Stimulated activated CD8-positive, alpha-beta memory T cell treated with anti-CD3 and anti-CD28 coated beads, Interleukin-12 subunit alpha, Interleukin-12 subunit beta, amount 100 ng/mL, for 4 hours (primary cell): ENCODE data around the gene RNASE12.
"Not testable (repeated sequence)": the region's sequence is repeated elsewhere in the genome, so short reads cannot be mapped to it uniquely, and the experiment has no call there.

Experiments used
- DNase-seq: peaks from one replicate; pipeline ENCODE4 v3.0.0-alpha.2; 2020; ENCODE audit warnings: low read depth

RNASE12 gene

GRCh38 chr14:20614038-20614840 is 23.1 kb upstream of the RNASE12 start:
- DNase-seq = no peak

DNA sequence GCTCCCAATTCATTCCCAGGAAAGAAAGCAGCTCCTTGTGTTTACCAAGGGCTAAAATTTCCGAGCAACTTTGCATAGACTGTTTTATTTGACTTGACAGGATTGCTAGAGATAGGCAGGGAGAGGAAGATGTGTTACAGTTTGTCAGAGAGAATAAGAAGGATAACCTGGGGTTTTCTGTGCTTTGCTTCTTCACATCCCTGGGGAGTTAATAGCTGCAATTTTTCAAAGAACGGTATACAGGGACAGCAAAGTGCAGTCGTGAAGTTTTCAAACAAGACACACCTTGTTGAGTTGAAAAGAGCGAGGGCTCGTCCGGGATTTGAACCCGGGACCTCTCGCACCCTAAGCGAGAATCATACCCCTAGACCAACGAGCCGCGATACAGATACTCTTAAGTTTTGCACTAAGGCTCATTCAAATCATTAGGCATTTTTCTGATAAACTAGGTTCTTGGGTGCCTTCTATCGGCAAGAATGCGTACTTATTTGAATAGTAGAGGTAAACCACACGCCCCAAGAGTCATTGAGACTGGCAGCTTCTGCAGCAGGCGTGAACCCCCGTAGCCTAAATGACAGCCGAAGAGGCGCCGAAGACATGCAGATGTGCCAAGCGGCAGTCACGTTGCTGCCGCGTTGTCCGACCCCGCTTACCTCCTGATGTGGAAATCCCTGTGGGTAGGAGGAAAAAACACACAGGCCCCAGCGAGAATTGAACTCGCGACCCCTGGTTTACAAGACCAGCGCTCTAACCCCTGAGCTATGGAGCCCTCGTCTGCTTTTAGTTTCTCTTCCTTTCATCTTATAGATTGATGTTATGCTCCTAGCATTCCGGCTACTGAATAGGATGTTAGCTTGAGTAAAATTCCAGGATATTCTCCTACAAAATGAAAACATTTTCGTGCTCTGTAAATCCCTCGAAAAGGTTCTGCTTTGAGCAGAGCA is 22.2 kb upstream of the RNASE12 start:
- peak; percentile 74 for DNase-seq

- no peak for DNase-seq
These were observed 21.2 kb upstream of the RNASE12 start for GRCh38 chr14:20612403-20612802.

DNA sequence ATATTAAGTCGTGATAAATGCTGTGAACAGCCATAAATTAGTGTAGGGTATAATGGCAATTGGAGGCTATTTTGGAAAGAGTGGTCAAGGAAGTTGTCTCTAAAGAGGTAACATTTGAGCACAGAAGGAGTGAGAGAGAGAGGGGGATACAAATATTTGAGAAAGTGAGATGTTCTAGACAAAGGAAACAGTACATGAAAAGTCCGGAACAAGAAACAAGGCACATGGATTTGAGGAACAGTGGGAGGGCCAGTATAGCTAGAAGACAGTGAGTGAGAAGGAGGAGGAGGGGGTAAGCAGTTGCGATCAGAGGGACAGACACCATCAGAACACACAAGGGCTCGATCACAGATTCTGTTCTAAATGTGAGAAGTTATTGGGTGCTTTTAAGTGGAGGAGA is 20.1 kb upstream of the RNASE12 start:
- DNase-seq = no peak

DNA sequence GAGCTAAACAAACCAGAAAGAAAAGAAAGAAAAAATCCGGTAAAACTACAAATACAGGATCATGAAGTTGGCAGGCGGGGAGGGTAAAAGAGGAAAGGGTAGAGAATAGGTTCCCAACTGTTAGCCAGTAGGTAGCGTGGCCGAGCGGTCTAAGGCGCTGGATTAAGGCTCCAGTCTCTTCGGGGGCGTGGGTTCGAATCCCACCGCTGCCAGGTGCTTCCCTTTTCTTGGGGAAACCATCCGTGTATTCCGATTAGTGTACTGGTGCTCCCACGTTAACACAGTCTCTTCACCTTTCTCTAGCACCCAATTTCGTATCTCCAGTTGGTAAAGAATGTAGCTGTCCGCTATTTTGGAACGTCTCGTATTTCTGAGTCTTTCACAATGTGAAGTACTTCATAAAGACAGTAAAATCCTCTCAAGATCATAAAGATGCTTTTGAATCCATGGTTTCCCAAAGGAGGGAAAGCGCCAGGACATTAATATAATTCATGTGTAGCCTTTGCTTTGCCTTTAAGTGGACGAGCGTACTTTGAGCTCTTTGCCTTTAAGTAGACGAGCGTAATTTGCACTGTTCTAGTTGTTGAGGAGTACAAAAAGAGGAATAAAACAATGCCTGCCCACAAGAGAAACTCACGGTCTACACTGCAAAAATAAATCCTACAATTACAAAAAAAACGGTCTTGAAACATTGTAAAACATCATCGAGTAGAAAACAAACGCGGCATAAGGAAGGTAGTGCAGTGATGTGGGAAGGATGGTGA is 19.0 kb upstream of the RNASE12 start:
- no peak for DNase-seq

- no peak for DNase-seq
These were observed 18.2 kb upstream of the RNASE12 start for GRCh38 chr14:20609215-20610001.

- no peak for DNase-seq
These were observed 17.4 kb upstream of the RNASE12 start for GRCh38 chr14:20608383-20609110.

DNA sequence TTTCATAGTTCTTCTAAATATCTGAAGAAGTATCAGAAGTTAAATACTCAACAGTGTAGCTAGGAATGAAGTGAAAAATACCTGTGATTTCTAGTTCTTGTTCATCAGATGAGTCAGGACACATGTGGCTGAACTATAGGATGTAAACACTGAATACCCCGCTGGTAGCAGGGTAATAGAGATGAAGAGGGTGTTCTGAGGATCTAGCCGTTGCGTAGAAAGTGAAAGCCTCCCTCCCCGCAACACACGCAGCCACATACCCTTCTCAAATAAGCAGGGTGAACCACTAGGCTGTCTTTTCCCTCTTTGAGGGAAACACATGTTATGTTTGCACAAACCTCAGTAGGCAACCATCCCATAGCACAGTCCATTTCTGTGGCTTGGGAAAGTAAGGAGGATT is 16.4 kb upstream of the RNASE12 start:
- no peak for DNase-seq

GRCh38 chr14:20606902-20607242 is 15.7 kb upstream of the RNASE12 start:
- DNase-seq = no peak

- no peak for DNase-seq
These were observed 15.2 kb upstream of the RNASE12 start for GRCh38 chr14:20606190-20606901.

- no peak for DNase-seq
These were observed 12.9 kb upstream of the RNASE12 start for GRCh38 chr14:20603813-20604690.

DNA sequence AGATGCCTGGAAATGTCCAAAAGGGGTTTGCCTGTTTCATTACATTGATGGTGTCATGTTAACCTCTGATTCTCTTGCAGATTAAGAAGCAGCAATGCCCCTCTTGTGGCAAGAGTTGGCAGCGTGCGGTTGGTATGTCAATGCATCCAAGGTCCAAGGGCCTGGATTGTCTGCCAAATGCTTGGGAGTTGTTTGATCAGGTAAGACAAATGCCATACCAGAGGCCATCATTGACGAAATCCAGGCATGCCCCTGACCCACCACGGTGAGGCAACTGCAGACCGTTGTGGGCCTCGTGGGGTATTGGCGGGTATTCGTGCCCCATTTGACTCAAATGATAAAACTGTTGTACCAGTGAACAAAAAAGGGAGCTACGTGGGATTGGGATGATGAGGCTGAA is 11.4 kb upstream of the RNASE12 start:
- no peak for DNase-seq

DNA sequence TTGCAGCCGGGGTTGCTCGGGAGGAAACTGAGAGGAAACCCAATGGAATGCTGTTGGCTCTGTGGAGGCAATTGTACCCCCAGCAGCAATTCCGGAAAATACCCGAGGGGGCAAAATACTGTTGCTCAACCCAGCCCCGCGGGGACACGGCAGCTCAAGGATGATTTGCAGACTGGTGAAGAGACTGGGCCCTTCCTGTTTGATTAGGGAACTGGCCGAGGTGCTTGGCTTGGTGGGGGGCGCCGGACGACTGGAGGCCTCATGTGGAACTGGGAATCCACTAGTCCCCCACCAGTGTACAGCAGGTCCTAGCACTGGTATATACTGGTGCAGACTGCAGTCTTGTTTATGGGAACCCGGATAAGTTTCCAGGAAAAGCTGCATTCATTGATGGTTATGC is 10.3 kb upstream of the RNASE12 start:
- no peak for DNase-seq

DNA sequence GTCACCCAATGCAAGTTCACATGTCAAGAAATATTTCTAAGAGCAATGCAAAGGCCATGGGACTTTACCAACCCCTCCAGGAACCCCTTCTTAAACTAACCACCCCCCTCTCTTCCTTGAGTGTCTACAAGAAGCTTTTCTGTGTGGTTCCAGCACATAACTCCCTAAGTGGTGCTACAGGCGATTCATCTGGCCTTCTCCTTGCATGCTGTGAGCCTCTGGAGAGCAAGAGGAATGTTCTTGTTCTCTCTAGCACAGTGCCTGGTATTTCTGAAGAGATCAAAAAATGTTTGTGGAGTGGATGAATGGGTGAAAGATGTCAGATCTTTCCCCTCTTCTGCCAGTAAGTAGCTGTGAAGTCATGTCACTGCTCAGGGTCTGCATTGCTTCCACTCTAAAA is 5.9 kb upstream of the RNASE12 start:
- DNase-seq = no peak

DNA sequence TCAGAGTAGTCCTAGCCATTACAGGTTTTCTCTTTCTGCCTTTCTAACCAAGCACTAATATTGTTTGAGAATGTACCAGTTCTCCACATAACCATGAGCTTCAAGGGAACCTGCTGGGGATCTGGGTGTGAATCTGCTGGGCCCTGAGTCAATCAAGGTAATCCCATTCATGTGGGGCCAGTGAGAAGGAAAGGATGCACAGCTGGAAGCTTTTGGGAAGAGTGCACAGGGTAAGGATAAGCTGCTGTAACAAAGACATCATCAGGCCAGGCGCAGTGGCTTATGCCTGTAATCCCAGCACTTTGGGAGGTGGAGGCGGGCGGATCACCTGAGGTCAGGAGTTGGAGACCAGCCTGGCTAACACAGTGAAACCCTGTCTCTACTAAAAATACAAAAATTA is 4.5 kb upstream of the RNASE12 start:
- DNase-seq = not testable (repeated sequence)

DNA sequence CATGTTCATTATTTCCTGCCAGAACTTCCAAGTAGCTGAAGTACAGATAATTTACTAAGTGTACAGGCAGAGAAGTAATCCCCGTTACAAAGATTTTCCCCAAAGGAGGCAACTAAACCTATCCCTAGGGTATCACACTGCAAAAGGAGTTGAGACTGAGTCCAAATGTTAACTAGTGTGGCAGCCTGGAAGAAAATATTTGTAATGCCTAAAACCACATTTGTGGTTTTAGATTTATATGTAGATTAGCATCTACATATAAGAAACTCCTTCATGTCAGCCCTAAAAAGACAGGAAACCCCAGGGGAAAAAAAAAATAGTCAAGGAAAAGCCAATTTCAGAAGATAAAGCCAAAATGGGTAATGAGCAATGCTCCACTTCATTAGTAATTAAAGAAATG is 1.4 kb upstream of the RNASE12 start:
- no peak for DNase-seq

- DNase-seq = no peak
These were observed 3.6 kb downstream of the RNASE12 start, which contains the start of gene RNASE11 for GRCh38 chr14:20587489-20588154. TSS of gene RNASE11 (minus strand) at chr14:20588001.

DNA sequence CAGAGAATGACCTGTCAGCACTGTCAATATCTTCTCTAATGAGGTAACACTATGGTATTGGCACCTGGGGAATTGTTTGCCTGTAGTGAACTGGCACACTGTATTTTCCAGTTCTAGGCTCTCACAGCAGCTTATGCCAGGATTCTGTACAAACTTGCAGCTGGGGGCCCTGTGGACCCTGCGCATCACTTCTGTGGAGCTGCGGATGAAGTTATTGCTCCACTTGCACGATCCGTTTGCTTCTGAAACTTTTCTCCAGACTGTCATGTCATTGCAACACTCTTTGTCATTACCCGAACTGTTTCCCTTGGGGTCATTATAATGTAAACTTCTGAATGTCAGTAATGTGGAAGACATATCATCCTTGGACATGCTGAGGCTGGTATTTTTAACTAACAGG is 7.3 kb downstream of the RNASE12 start:
- no peak for DNase-seq

DNA sequence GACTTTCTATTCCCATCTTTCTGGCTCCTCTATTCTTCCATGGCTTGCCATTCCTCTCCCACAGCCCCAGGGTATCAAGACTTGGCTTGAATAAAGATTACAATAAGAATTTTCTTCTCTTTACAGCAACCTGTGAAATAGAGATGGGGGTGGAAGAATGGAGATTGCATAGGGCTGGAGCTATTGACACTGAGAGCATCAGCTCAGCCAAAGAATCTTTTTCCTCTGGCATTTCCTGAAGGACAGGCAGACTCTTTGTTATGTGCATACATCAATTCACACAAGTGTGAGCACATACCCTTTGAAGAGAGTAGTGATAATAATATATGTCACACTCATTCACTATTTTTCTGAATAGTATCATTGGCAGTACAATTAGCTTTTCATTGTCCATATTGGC is 8.0 kb downstream of the RNASE12 start:
- DNase-seq = no peak
